T47D (cell line): ENCODE measurements around the gene KCNN3.
A peak's percentile ranks its signal among the peaks of the same experiment; 100 is the strongest.
"Not testable (repeated sequence)": the region's sequence is repeated elsewhere in the genome, so short reads cannot be mapped to it uniquely, and the experiment has no call there.

Experiments used
- DNase-seq, 2 experiments: peaks; one replicate each; pipeline versions ENCODE4 v3.0.0 to v3.0.0-alpha.2; 2011 to 2012; ENCODE audit warnings: low read depth in 1 of 2, low spot score in 1 of 2
- JUND ChIP-seq: IDR thresholded peaks from 2 replicates; pipeline ENCODE4 v1.6.1; 2012; ENCODE audit warnings: low read depth
- in situ Hi-C: cut with HindIII; loops from 2 replicates; pipeline ENCODE4 v1.10.0; 2016; ENCODE audit warnings: low sequenced_read_pairs, low pct_unique_long_range_greater_than_20kb

The KCNN3 gene

DNA sequence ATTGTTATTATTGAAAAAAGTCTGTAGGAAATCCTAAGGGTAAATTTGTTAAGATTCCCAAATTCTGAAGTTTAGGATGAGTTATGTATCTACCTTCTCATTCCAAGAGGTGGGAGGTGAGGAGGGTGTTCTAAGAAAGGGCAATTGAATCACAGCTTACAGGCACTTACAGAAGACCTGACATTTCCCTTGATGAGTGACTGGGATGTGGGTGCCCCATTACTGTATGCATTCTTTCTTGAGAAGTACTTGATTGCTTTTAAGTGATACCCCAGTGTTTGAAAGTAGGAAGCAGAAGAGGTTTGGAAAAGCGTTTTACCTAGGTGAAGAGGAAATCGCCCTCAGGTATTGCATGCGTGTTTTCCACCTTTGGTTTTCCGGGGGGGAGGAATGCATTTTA is 175.1 kb downstream of the KCNN3 start:
- DNase-seq, result no peak
- TF ChIP-seq JUND, result no peak
- in situ Hi-C loops, result no loop called here

DNA sequence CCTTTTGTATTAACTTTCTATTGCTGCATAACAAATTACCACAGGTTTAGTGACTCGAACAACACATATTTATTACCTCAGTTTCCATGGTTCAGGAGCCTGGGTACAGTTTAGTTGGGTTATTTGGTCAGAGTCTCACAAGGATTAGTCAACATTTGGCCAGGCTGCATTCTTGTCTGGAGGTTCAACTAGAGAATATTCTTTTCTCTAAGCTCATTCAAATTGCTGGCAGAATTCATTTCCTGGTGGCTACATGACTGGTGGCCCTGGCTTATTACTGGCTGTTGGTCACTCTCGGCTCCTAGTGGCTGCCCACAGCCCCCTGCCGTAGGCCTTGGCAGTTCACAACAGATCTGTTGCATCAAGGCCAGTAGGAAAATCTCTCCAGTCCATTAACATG is 181.0 kb downstream of the KCNN3 start:
- in situ Hi-C loops, result no loop called here
- no peak for TF ChIP-seq JUND
- no peak for DNase-seq

DNA sequence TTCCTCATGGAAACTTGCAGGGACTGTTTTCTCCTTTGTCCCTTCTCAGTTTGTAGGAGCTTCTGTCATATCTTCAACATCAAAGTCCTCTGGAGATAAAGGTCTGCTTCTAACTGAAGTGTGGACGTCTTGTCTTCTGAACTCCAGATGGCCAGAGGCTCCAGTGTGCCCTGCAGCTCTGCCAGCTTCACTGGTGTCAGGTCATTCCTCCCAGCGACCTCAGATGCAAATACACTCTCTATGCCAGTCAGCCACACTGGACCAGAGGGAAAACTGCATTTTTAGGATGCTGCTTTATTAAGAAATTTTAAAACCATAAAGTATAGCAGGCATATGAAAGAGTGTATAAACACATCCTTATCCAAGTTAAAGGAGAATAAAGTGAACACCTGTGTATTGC is 183.6 kb downstream of the KCNN3 start:
- in situ Hi-C loops, result no loop called here
- TF ChIP-seq JUND, result no peak

DNA sequence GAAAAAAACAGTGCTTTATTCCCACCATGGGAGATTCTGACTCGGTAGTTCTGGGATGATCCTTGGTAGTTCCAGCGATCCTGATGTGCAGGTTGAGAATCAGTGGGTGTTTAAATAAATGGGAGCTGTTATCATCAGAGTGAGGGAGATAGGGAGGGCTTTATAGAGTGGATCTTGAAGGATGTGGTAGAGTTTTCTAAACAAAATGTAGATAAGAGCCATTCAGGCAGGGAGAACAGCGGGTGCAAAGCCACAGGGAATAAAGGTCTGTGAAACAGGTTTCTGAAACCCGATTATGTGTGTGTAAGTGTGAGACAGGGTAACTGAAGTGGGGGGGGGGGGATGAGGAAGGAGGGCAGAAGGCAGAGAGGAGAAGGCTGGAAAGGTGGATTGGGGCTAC is 186.3 kb downstream of the KCNN3 start:
- in situ Hi-C loops, result no loop called here
- TF ChIP-seq JUND, result no peak

More for the DNA sequence above, 183.6 kb downstream of the KCNN3 start:
- DNase-seq, result no peak

DNA sequence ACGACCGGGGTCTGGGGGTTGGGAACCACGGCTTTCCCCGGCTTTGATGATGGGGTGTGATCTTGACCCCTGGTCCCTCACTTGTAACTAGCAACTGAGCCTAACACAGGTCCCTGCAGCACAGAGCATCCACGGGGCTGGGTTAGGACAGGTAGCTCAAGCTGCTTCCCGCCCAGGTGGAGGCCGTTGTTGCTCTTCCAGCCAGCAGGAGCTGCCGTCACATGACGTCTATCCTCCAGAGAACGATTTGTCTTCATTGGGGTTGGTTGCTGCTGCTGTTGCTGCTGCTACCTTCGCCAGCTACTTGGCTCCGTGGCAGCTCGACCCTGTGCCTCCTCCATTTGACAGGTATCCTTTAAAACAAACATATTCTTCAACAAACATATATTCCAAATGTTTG is 187.8 kb downstream of the KCNN3 start:
- no peak for TF ChIP-seq JUND
- in situ Hi-C loops, result no loop called here
- DNase-seq, result no peak

More for the DNA sequence above, 186.3 kb downstream of the KCNN3 start:
- DNase-seq, result no peak

DNA sequence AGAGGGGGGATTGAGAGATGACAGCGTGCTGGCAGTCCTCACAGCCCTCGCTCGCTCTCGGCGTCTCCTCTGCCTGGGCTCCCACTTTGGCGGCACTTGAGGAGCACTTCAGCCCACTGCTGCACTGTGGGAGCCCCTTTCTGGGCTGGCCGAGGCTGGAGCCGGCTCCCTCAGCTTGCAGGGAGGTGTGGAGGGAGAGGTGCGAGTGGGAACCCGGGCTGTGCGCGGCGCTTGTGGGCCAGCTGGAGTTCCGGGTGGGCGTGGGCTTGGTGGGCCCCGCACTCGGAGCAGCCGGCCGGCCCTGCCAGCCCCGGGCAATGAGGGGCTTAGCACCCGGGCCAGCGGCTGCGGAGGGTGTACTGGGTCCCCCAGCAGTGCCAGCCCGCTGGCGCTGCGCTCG is 192.2 kb downstream of the KCNN3 start:
- in situ Hi-C loops, DNase-seq: not testable (repeated sequence)

DNA sequence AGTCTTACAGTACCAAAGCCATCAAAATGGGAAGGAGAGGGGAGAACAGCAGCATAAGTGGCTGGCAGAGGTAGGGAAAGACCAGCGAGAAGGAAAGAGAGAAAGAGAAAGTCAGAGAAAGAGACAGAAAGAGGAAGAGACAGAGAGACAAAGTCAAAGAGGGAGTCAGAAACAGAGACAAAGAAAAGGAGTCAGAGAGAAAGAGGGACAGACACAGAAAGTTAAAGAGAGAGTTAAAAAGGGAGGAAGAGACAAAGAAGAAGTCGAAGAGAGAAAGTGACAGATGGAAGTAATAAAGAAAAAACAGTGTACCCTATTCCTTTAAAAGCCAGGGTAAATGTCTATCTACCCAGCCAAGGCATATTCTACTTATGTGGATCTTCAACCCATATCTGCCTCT is 193.2 kb downstream of the KCNN3 start:
- in situ Hi-C loops, DNase-seq: not testable (repeated sequence)

DNA sequence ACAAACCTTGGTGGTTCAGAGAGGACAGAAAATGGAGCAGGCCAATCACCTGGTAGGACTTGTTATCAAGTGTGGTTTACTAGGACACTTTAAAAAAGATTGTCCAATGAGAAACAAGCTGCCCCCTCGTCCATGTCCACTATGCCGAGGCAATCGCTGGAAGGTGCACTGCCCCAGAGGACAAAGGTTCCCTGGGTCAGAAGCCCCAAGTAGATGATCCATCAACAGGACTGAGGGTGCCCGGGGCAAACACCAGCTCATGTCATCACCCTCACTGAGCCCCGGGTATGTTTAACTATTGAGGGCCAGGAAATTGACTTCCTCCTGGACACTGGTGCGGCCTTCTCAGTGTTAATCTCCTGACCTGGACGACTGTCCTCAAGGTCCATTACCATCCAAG is 195.6 kb downstream of the KCNN3 start:
- in situ Hi-C loops, DNase-seq: not testable (repeated sequence)

DNA sequence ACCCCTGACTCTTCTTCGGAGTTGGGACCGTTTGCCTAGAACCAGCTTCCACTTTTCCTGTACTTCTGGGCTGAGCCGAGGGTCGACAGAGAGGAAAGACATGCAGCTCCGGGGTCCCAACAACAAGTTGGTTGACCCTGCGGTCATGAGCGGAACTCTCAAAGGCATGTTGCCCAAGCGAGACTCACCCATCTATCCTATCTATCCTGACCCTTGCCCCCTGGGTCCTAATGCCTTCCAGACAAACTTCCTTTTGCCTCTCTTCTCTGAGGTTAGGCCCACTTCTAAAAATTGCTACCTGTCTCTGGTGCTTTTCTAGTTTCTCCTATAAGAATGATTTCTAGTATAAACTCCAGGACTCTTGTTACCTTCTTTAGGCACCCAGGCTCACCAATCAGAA is 197.8 kb downstream of the KCNN3 start:
- in situ Hi-C loops, result not testable (repeated sequence)

DNA sequence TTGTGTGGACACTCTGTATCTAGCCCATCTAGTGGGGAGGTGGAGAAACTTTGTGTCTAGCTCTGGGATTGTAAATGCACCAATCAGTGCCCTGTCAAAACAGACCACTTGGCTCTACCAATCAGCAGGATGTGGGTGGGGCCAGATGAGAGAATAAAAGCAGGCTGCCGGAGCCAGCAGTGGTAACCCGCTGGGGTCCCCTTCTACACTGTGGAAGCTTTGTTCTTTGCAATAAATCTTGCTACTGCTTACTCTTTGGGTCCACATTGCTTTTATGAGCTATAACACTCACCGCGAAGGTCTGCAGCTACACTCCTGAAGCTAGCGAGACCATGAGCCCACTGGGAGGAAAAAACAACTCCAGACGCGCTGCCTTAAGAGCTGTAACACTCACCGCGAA is 198.7 kb downstream of the KCNN3 start:
- DNase-seq, in situ Hi-C loops: not testable (repeated sequence)

More for the DNA sequence above, 197.8 kb downstream of the KCNN3 start:
- not testable (repeated sequence) for DNase-seq

DNA sequence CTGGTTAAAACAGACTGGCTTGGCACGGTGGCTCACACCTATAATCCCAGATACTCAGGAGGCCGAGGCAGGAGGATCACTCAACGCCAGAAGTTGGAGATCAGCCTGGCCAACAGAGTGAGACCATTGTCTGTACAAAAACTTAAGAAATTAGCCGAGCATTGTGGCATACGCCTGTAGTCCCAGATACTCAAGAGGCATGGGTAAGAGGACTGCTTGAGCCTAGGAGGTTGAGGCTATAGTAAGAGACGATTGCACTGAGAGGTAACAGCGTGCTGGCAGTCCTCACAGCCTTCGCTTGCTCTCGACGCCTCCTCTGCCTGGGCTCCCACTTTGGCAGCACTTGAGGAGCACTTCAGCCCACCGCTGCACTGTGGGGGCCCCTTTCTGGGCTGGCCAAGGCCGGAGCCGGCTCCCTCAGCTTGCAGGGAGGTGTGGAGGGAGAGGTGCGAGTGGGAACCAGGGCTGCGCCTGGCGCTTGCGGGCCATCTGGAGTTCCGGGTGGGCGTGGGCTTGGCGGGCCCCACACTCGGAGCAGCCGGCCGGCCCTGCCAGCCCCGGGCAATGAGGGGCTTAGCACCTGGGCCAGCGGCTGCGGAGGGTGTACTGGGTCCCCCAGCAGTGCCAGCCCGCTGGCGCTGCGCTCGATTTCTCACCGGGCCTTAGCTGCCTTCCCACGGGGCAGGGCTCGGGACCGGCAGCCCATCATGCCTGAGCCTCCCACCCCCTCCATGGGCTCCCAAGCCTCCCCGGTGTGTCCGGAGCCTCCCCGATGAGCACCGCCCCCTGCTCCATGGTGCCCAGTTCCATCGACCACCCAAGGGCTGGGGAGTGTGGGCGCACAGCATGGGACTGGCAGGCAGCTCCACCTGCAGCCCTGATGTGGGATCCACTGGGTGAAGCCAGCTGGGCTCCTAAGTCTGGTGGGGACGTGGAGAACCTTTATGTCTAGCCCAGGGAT is 199.5 kb downstream of the KCNN3 start:
- in situ Hi-C loops, DNase-seq: not testable (repeated sequence)

DNA sequence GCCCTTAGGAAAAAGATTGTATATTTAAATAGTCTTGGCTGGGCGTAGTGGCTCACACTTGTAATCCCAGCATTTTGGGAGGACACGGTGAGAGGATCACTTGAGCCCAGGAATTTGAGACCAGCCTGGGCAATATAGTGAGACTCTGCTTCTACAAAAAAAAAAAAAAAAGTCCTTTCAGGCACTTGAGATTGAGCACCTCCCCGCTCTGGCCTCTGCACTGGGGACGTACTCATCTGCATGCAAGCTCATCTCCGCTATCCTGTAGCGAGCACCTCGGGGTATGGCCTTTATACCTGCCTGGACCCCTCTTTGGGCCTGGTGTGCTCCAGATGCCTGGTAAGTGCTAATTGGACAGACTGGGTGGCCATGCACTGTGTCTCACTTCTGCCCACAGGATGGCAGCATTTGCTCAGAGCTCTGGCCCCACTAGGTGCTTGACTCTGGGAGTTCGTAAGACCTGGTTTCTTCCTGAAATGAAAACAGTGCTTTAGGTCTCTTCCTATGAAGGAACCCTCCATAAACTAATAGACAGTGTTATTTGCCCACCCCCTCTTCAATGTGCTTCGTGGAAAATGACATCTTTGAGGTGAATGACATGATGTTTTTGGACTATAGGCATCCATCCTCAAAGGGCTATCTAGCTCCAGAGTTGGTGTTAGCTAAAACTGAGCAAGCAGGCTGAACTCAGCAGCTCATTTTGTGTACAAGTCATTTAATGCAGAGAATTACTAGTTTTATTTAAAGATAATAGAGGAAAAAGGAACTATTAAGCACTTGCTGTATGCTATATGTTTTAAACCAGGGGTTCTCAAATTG is 200.4 kb downstream of the KCNN3 start:
- in situ Hi-C loops, result no loop called here
- TF ChIP-seq JUND, result no peak
- peak; percentile 91 to 98 for DNase-seq

DNA sequence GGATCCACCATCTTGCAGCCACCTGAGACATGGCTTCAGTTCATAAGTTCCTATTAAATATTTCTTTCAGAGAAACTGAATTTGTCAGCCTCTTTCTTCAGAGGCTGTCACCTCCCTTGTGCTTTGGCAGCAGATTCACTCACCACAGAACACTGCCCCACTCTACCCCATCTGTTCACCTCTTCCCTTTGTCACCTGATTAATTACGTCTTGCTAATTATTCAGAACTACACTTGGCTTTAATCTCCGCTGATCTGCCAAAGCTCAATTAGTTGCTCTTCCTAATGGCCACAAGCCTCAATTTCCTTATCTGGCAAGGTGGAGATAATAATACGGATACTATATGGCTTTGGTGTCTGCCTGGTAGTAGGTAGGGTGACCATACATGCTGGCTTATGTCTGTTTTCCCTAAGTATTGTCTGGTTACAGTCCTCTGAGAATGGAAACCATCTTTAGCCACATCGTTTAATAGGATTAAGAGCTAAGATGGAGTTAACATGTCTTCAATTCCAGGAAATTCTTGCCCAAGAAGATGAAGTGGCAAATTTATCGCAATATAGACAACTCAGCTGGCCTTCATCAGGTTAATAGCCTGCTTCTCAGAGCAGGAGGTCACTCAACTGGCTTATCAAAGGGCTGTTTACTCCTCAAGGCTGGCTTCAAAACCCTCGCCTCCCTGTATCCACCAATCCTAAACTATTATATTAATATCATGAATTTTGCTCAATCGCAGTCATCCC is 203.9 kb downstream of the KCNN3 start:
- no peak for TF ChIP-seq JUND
- in situ Hi-C loops, result no loop called here
- no peak for DNase-seq
